ENCODE data around the gene TMEM97.

TMEM97 gene

DNA sequence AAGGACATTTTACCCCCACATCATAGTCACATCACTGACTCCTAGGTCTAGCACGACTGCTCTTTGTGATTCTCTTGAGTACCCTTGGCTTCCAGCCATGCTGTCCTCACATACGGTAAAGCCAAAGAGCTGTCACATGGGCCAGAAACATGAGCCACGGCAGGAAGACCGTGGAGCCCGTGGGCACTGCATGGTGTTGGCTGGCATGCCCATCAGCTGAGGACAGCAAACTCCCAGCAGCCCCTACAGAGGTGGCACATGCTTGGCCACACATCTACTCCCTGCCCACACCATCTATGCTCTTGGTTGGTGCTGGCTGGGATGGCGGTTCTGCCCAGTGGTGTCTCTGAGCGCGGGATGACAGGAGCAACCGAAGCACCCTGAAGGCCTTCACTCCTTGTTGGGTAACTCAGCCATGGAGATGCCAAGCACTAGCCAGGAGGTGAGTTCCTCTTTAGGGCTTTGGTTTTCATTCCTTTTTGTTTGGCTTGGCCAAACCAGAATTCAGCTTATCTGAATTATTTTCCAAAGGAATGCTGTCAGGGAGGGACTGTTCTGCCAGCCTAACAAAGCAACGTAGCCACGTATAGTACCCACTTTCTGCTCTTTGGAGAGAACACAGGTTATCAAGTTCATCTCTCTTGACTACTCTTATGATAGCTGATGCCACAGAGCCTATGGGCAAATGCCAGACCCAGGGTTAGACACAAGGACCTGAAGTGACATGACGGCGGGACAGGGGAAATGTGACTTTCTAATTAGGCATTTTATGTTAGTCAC, 26.6 kb downstream of the TMEM97 start:
- in situ Hi-C loops (cut with HindIII; ENCODE audit: low pct_unique_long_range_greater_than_20kb, low sequenced_read_pairs): no loop called here
- DNase-seq (ENCODE audit: low read depth in 1 of 2, low spot score in 1 of 2): no peak
- no peak for TF ChIP-seq JUND (IDR thresholded peaks at IDR 0.05; ENCODE audit: low read depth)

DNA sequence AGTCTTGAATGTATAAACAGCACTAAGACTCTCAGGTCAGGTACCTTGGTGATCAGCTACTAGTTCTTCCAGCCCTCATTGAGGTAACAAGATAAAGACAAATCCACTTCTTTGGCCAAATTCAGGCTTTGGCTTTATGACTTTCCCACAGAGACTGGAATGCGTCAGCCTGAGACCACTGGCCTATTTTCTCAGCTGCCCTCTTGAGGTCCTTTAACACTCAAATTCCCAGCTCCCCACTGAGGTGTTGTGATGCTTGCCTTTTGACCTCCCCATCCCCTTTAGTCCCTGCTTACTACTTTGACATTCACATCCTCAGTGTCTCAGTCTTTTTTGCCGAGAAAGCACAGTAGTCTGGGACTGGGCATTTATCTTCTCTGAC, 27.2 kb downstream of the TMEM97 start:
- TF ChIP-seq JUND (IDR thresholded peaks at IDR 0.05; ENCODE audit: low read depth): no peak
- in situ Hi-C loops (cut with HindIII; ENCODE audit: low pct_unique_long_range_greater_than_20kb, low sequenced_read_pairs): no loop called here
- no peak for DNase-seq (ENCODE audit: low read depth in 1 of 2, low spot score in 1 of 2)

DNA sequence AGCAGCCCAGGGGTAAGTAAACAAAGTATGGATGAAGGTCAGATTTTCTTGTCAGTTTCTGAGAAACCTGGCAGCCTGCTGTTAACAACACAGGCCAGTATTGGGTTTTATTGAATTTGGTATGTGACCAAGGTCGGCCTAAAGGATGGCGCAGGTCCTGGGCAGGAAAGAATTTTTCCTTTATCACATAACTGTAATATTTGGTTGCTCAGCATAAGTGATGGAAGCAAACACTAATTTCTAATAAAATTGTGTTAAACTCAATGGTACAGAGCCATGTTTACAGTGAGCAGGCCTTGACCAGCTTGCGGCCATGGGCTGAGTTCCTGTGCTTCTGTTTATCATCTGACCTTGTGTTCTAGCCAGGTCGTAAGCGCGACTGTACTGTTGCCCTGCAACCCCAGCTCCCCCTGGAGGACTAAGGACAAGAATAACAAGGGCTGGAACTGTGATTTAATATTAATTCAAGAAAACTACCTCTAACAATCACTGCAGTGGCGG, 27.8 kb downstream of the TMEM97 start:
- in situ Hi-C loops (cut with HindIII; ENCODE audit: low pct_unique_long_range_greater_than_20kb, low sequenced_read_pairs): no loop called here
- no peak for TF ChIP-seq JUND (IDR thresholded peaks at IDR 0.05; ENCODE audit: low read depth)
- no peak for DNase-seq (ENCODE audit: low read depth in 1 of 2, low spot score in 1 of 2)

DNA sequence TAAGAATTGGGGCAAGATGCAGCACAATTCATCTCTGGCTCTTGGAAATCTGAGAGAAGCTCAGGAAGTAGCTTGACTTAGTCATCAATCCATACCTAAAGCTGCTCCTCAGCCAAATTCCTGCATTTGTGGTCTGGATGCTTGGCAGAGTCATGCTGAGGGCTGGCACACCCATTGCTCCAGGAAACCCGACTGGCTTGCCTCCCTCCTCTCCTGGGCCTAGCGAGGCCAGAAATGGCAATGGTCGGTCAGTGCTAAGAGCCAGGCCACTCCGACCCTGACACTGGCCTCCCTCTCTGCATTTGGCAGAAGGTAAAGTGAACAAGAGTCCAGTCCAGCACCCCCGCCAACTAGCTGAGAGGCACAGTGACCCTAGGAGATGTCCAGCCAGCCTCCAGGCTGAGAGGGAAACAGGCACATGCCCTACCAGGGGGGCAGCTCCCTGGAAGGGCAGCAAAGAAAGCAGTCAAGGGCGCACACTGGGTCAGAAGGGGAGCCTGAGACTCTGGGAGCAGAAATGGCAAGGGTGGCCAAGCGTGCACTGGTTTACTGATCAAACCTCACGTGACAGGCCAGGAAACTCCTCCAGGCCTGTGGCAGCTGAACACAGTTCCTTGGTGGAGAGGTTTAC, 28.4 kb downstream of the TMEM97 start:
- no peak for TF ChIP-seq JUND (IDR thresholded peaks at IDR 0.05; ENCODE audit: low read depth)
- peak in 1 of 2 experiments; percentile 78 for DNase-seq (ENCODE audit: low read depth in 1 of 2, low spot score in 1 of 2)
- in situ Hi-C loops (cut with HindIII; ENCODE audit: low pct_unique_long_range_greater_than_20kb, low sequenced_read_pairs): no loop called here

DNA sequence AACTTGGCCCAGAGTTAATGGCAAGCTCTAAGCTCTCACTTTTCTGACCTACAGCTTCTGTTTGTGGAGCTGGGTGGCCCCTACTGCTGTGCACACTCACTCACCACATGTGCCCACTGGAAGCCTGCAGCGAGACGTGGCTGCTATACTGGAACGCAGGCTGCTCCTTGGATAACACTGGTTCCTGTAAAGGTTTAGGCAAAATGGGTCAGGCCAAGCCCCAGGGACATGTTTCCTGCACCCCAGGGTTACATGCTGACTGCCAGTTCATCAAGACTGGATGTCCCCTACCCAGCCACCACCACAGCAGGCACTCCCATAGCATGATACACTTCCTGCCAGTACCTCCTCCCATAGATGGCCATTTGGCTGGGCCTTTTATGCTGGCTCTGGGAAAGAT, 30.0 kb downstream of the TMEM97 start:
- in situ Hi-C loops (cut with HindIII; ENCODE audit: low pct_unique_long_range_greater_than_20kb, low sequenced_read_pairs): no loop called here
- no peak for DNase-seq (ENCODE audit: low read depth in 1 of 2, low spot score in 1 of 2)
- TF ChIP-seq JUND (IDR thresholded peaks at IDR 0.05; ENCODE audit: low read depth): no peak

DNA sequence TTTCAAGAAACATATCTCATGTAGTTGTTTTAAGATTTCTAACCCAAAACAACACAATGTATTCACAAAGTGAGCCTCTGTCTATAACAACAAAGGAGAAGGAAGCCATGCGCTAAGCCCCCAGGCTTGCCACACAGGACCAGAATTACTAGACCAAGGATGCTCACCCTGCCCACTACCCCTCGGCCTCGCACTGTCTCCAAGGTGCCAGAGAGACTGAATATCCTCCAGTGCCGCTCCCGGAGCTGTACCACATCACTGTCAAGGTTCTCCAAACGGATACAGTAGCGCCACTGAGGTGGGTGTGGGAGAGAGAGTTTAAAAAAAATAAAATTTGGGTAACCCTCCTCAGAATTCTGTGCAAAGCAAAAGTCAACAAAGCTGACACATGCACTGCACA, 31.3 kb downstream of the TMEM97 start:
- in situ Hi-C loops (cut with HindIII; ENCODE audit: low pct_unique_long_range_greater_than_20kb, low sequenced_read_pairs): no loop called here
- no peak for DNase-seq (ENCODE audit: low read depth in 1 of 2, low spot score in 1 of 2)
- TF ChIP-seq JUND (IDR thresholded peaks at IDR 0.05; ENCODE audit: low read depth): no peak

DNA sequence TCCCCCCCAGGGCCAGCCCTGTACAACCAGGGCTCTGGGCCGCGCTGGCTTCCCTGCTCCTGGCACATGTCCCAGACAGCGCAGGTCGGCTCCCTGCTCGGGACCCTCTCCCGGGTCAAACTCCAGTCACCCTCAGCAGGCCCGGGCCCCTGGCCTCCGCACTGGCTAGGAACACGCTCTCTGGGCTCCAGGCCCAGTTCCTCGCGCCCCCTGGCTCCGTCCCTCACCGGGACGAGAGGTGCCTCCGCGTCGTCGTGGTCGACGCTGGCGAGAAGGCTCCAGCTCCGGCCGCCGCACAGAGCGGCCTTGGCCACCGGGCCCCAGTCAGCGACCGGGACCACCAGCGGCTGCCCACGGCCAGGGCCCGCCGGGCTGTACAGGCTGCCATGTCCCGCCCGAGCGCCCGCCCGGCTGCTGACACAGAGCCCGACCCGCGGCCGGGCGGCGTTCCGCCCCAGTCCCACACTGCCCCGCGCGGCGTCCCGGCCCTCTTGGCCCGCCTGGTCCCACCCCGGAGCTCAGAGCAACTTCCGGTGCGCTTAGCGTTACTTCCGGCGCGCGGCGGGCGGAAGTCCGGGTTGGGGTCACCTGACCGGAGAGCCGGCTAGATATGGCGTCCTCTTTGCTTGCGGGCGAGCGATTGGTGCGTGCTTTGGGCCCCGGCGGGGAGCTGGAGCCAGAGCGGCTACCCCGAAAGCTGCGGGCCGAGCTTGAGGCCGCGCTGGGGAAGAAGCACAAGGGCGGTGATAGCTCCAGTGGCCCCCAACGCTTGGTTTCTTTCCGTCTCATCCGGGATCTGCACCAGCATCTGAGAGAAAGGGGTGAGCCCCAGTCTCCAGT, 38.3 kb downstream of the TMEM97 start, which contains the start of gene POLDIP2:
POLDIP2 (minus strand) TSS at position 467 of the 840 bp plus-strand sequence; CDS start at position 388, 79 bp downstream.
- peak; percentile 92 to 98 for DNase-seq (ENCODE audit: low read depth in 1 of 2, low spot score in 1 of 2)
- in situ Hi-C loops (cut with HindIII; ENCODE audit: low pct_unique_long_range_greater_than_20kb, low sequenced_read_pairs): no loop called here
- no peak for TF ChIP-seq JUND (IDR thresholded peaks at IDR 0.05; ENCODE audit: low read depth)

DNA sequence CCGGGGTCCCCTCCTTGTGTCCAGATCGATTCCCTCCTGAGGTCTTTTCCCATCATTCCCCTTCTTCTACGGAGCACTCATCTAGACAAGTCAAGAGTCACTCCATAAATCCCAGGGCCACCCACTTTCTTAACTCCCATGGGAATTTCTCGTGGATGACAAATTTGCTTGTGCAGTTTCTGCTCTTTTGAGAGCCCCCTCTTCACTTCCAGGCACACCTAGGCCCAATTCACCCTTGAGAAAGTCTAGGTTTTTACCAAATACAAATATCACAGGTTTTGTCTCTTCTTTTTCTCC, 38.8 kb downstream of the TMEM97 start:
- no peak for TF ChIP-seq JUND (IDR thresholded peaks at IDR 0.05; ENCODE audit: low read depth)
- in situ Hi-C loops (cut with HindIII; ENCODE audit: low pct_unique_long_range_greater_than_20kb, low sequenced_read_pairs): no loop called here
- no peak for DNase-seq (ENCODE audit: low read depth in 1 of 2, low spot score in 1 of 2)

DNA sequence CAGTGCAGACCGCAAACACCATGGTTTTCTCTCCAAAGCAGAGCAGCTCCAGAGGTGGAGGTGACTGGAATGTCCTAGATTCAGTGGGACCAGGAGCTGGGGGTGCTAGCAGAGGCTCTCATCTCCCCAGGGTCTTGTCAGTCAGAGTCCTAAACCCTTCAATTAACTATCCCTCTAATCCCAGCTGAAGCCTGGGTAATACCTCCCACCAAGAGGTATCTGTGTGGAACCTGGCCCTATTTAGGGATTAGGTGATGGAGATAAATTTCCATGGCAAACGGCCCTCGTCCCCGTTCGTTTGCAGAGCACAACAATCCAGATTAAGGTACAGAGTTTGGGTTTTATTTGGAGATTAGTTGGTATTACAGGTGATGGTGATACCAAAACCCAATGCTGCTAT, 44.2 kb downstream of the TMEM97 start:
- DNase-seq (ENCODE audit: low read depth in 1 of 2, low spot score in 1 of 2): no peak
- in situ Hi-C loops (cut with HindIII; ENCODE audit: low pct_unique_long_range_greater_than_20kb, low sequenced_read_pairs): no loop called here
- no peak for TF ChIP-seq JUND (IDR thresholded peaks at IDR 0.05; ENCODE audit: low read depth)

DNA sequence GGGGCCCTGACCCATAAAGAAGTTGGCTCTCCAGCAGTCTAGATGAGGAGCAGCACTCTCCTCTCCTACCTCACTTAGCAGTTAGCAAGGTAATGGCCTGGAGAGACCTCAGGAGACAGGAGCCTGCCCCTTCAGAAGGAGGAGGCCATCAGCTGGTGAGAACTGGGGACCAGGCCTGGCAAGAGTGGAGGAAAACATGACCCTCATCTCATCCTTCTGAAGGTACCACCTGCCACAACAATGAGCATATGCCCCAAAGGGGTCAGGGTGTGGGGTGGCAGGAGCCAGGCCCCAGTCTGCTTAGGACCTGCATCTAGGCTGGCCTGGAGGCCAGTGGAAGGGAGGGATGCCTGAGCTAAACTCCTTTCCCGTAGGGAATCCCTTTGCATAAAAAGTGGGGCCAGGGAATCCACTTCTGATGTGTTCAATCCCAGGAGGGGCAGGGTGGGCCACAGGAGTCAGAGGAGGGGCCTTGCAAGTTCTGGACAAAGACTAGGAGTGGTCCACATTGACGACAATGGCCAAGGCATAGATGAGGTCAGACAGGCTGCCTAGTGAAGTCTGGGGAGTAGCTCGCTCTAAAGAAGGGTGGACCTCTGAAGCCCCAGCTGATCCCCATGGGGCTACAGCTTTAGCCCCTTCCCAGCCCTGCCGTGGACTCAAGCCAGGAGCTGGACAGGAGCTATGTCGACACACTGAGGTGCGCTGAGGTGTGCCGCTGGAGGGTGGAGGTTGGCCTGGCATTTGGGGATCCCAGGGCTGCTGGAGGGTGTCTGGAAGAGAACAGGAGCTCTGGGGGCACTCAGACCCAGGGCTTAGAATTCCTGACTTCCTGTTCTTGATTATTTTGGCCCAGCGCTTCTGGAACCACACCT, 45.0 kb downstream of the TMEM97 start:
- in situ Hi-C loops (cut with HindIII; ENCODE audit: low pct_unique_long_range_greater_than_20kb, low sequenced_read_pairs): no loop called here
- no peak for TF ChIP-seq JUND (IDR thresholded peaks at IDR 0.05; ENCODE audit: low read depth)
- no peak for DNase-seq (ENCODE audit: low read depth in 1 of 2, low spot score in 1 of 2)

DNA sequence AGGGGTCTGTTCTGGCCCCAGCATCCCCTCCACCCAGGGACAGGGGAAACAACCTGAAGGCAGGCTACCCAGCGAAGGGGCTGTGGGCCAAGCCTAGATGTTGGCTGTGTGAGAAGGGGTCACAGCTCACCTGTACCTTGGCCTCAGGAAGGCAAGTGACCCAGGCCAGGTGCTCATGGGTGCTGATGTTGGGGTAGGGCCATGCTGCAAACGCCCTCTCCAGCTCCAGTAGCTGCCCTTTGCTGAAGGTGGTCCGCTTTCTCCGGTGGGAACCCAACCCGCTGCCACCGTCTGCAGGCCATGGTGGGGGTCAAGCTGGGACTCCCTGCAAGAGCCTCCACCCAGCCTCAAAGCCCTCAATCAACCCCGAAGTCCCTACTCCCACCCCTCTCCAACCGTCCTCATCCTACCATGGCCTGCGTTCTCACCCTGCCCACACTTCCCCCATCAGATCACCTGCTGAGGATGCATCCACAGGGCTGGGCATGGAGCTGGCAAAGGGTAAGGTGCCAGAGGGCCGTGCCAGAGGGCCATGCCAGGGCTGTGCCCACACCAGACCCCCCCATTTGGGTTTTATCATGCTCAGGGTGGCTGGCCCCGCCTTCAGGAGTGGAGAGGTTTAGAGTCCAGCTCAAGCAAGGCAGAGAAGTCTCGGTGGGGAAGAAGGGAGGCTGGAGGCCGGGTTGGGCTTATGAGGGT, 45.8 kb downstream of the TMEM97 start, which contains the start of gene SEBOX:
SEBOX (minus strand) TSS at position 535 of the 699 bp plus-strand sequence; CDS start at position 487, 48 bp downstream.
- in situ Hi-C loops (cut with HindIII; ENCODE audit: low pct_unique_long_range_greater_than_20kb, low sequenced_read_pairs): no loop called here
- TF ChIP-seq JUND (IDR thresholded peaks at IDR 0.05; ENCODE audit: low read depth): no peak

More for the DNA sequence above, 45.8 kb downstream of the TMEM97 start, which contains the start of gene SEBOX:
- no peak for DNase-seq (ENCODE audit: low read depth in 1 of 2, low spot score in 1 of 2)

Data from T47D (cell line).